Mammary epithelial cell (primary cell): ENCODE data around the gene DNAJB13.

ENCODE experiments used
- EZH2 ChIP-seq: IDR thresholded peaks from 2 replicates; pipeline ENCODE4 v1.6.1; 2012; ENCODE audit warnings: low read length, inconsistent platforms, borderline replicate concordance
- TF ChIP-seq, protein P1 (sequence below), 2 donors: IDR thresholded peaks in 1 of 2; conservative IDR thresholded peaks in 1 of 2; 2 replicates each; pipeline ENCODE4 v1.5.1; 2011 to 2012; ENCODE audit warnings: inconsistent platforms in 2 of 2, low read length in 2 of 2, mild to moderate bottlenecking in 2 of 2, control low read depth in 1 of 2, low read depth in 1 of 2; ENCODE audit not compliant: insufficient read depth in 1 of 2; ENCODE audit errors: extremely low read depth in 1 of 2

DNA sequence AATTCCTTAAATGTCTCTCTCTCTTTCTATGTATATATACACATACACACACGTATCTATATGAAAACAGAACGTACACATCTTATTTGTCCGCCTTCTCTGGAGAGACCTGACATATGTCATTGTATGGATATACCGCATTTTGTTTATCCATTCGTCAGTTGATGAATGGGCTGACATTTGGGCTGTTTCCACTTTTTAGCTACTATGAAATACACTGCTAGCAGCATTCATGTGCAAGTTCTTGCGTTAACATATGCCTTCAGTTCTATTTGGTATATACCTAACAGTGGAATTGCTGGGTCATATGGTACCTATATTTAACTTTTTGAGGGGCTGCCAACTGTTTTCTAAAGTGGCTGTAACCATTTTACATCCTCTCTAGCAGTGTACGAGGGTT lies 18.0 kb upstream of the DNAJB13 start:
- TF ChIP-seq, protein P1, sequence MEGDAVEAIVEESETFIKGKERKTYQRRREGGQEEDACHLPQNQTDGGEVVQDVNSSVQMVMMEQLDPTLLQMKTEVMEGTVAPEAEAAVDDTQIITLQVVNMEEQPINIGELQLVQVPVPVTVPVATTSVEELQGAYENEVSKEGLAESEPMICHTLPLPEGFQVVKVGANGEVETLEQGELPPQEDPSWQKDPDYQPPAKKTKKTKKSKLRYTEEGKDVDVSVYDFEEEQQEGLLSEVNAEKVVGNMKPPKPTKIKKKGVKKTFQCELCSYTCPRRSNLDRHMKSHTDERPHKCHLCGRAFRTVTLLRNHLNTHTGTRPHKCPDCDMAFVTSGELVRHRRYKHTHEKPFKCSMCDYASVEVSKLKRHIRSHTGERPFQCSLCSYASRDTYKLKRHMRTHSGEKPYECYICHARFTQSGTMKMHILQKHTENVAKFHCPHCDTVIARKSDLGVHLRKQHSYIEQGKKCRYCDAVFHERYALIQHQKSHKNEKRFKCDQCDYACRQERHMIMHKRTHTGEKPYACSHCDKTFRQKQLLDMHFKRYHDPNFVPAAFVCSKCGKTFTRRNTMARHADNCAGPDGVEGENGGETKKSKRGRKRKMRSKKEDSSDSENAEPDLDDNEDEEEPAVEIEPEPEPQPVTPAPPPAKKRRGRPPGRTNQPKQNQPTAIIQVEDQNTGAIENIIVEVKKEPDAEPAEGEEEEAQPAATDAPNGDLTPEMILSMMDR (conservative IDR thresholded peaks at IDR 0.05 in 1 of 2, IDR thresholded peaks at IDR 0.05 in 1 of 2; ENCODE audit: extremely low read depth in 1 of 2, insufficient read depth in 1 of 2, low read depth in 1 of 2, low read length in 2 of 2), result no peak
- TF ChIP-seq EZH2, result no peak
